ENCODE results near the gene RGS1.

RGS1 gene

DNA sequence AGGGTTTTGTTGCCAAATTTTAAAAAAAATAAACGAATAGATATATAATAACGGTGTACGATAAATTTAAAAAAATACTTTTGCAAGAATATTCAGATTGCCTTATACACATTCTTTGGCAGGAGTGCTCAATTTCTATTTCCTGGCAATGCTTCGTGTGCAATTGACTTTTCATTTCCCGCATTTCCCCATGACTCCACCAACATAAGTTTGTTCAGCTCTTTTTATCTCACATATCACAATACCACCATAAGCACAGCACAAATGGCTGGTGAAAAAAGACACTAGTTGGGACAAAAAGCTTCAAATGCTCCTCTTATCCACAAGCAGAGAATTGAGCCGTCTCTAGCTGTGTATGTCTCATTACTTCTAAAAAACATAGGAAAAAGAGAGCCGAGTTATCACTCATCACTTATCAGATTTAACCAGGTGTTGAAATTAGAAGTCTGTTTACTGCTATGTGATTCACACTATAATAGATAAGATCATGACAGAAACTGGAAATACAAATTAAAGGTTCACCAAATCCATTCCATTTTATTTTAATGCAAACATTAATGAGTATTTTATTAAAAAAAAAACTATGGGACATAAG, 28.9 kb upstream of the RGS1 start:
- in situ Hi-C loops (cut with MboI; ENCODE audit: low pct_unique_long_range_greater_than_20kb, low sequenced_read_pairs, unreplicated experiment) = no loop called here
- TF ChIP-seq CTCF (IDR thresholded peaks at IDR 0.05; ENCODE audit: extremely low read depth, insufficient read depth, missing control alignments) = no peak
- DNase-seq (ENCODE audit: low spot score) = no peak

- in situ Hi-C loops (cut with MboI; ENCODE audit: low pct_unique_long_range_greater_than_20kb, low sequenced_read_pairs, unreplicated experiment) = no loop called here
- no peak for DNase-seq (ENCODE audit: low spot score)
- TF ChIP-seq CTCF (IDR thresholded peaks at IDR 0.05; ENCODE audit: extremely low read depth, insufficient read depth, missing control alignments) = no peak
Observed at GRCh38 chr1:192547501-192547900, 28.1 kb upstream of the RGS1 start.

GRCh38 chr1:192549937-192550336, 25.6 kb upstream of the RGS1 start:
- no peak for DNase-seq (ENCODE audit: low spot score)
- TF ChIP-seq CTCF (IDR thresholded peaks at IDR 0.05; ENCODE audit: extremely low read depth, insufficient read depth, missing control alignments) = no peak
- in situ Hi-C loops (cut with MboI; ENCODE audit: low pct_unique_long_range_greater_than_20kb, low sequenced_read_pairs, unreplicated experiment) = no loop called here

DNA sequence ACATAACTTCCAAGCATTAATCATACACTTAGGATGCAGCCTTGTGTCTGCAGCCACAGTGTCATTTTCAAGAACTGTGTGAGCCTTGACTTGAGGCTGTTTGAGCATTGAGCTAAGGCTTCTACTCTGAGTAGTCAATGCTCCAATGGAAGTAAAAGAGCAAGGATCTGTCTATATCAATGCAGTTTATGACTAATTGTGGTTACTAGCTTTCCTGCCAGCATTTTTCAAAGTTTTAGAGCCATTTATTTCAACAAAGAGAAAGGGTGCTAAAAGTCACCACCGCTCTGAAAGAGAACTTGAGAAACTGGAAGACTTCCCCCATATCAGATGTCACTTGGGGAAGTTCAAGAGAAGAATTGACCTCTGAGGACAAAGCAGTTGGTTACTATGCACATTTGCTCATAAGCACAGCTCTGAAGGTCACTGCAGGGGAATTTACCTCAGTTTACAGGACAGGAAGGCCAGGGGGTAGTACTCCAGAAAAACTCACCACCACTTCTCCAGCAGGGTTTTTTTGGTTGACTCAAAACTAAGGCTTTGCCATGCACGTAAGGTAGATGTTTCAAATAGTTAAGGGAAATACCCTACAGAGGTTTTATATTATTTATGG, 24.5 kb upstream of the RGS1 start:
- in situ Hi-C loops (cut with MboI; ENCODE audit: low pct_unique_long_range_greater_than_20kb, low sequenced_read_pairs, unreplicated experiment) = no loop called here
- no peak for TF ChIP-seq CTCF (IDR thresholded peaks at IDR 0.05; ENCODE audit: extremely low read depth, insufficient read depth, missing control alignments)
- no peak for DNase-seq (ENCODE audit: low spot score)

- no peak for TF ChIP-seq CTCF (IDR thresholded peaks at IDR 0.05; ENCODE audit: extremely low read depth, insufficient read depth, missing control alignments)
Observed at GRCh38 chr1:192552760-192553191, 22.8 kb upstream of the RGS1 start.

DNA sequence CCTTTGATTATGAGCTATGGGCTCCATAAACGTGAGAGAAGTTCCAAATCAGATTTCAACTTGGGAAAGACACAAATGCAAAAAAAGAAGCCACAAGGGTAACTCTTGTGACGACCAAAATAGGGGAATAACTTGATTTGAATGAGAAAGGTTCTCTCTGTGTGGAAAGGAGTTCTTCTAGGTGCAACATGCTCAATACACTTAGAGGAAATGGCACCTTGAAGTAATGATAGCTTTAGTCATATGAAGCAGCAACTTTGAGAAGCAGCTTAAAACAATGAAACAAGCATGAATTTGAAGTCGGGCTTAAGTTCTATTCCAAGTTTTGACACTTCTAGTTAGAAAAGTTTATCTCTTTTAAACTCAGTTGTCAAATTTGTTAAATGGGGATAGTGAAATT, 21.8 kb upstream of the RGS1 start:
- in situ Hi-C loops (cut with MboI; ENCODE audit: low pct_unique_long_range_greater_than_20kb, low sequenced_read_pairs, unreplicated experiment) = no loop called here
- no peak for DNase-seq (ENCODE audit: low spot score)
- TF ChIP-seq CTCF (IDR thresholded peaks at IDR 0.05; ENCODE audit: extremely low read depth, insufficient read depth, missing control alignments) = no peak

More at GRCh38 chr1:192552760-192553191, 22.8 kb upstream of the RGS1 start:
- in situ Hi-C loops (cut with MboI; ENCODE audit: low pct_unique_long_range_greater_than_20kb, low sequenced_read_pairs, unreplicated experiment) = no loop called here
- no peak for DNase-seq (ENCODE audit: low spot score)

Data from GM13977 (cell line).